Activated T-cell treated with anti-CD3 and anti-CD28 coated beads, Interleukin-2, amount 50 U/mL, for 72 hours (primary cell): ENCODE measurements around the gene ASAP2. TPM values are rescaled to one million over a fixed set of nuclear protein-coding genes. Genes with fewer than 3 reads are reported as not detected.
"Not testable (repeated sequence)": the region's sequence is repeated elsewhere in the genome, so short reads cannot be mapped to it uniquely, and the experiment has no call there.

ENCODE experiments used
- ATAC-seq, 2 donors: fragments of 150-1000 bp; cut with Tn5 transposase; replicated peaks in 1 of 2; 2 replicates each; pipeline ENCODE4 v1.10.0; 2021; ENCODE audit warnings: moderate library complexity in 2 of 2, mild to moderate bottlenecking in 1 of 2
- DNase-seq, 2 donors: peaks; one replicate each; pipeline ENCODE4 v3.0.0; 2021 to 2022; ENCODE audit warnings: mixed read lengths in 1 of 2
- H3K27ac Mint-ChIP-seq: one replicate; pipeline ENCODE4 v1.8.0; 2022; ENCODE audit warnings: mild to moderate bottlenecking, moderate library complexity, mixed read lengths
- H3K27me3 Mint-ChIP-seq: one replicate; pipeline ENCODE4 v1.8.0; 2022; ENCODE audit warnings: low read depth, mixed read lengths
- H3K36me3 Mint-ChIP-seq, 2 donors: one replicate each; pipeline ENCODE4 v1.8.0; 2022; ENCODE audit warnings: mixed read lengths in 2 of 2, mild to moderate bottlenecking in 1 of 2; ENCODE audit not compliant: insufficient read depth in 2 of 2
- H3K4me1 Mint-ChIP-seq: one replicate; pipeline ENCODE4 v1.8.0; 2022; ENCODE audit warnings: low read depth, mixed read lengths
- H3K4me3 Mint-ChIP-seq, 2 donors: one replicate each; pipeline ENCODE4 v1.8.0; 2022; ENCODE audit warnings: mild to moderate bottlenecking in 2 of 2, mixed read lengths in 2 of 2, moderate library complexity in 2 of 2
- H3K9me3 Mint-ChIP-seq, 2 donors: one replicate each; pipeline ENCODE4 v1.8.0; 2022; ENCODE audit warnings: mixed read lengths in 2 of 2
- total RNA-seq, 2 donors: library from RNA; stranded (reverse); gene quantifications; one replicate each; pipeline ENCODE4 v1.2.3, GENCODE V29; 2022

ASAP2 gene
- total RNA-seq, 2 donors from 2014 or later: 0.10 to 0.42 TPM

GRCh38 chr2:9261231-9261883 is 54.7 kb downstream of the ASAP2 start:
- H3K4me3 Mint-ChIP-seq: no peak overlapping the region
- no peaks in the 10 kb centered on the region for H3K36me3 Mint-ChIP-seq
- ATAC-seq (no peak), DNase-seq (no peak)
- H3K27me3 Mint-ChIP-seq: no peaks in the 10 kb centered on the region
- peaks cover 8% of the 10 kb centered on the region for H3K4me1 Mint-ChIP-seq
- H3K9me3 Mint-ChIP-seq: no peaks in the 10 kb centered on the region
- H3K27ac Mint-ChIP-seq: no peak overlapping the region

- Mint-ChIP-seq H3K4me1 (peaks cover 8% of the 10 kb centered on the region), H3K9me3 (no peaks in the 10 kb centered on the region), H3K27ac (no peak overlapping the region), H3K36me3 (no peaks in the 10 kb centered on the region), H3K27me3 (no peaks in the 10 kb centered on the region), H3K4me3 (no peak overlapping the region)
- ATAC-seq (no peak), DNase-seq (no peak)
Measured at GRCh38 chr2:9262671-9263171, 56.1 kb downstream of the ASAP2 start.

- no peaks in the 10 kb centered on the region for H3K36me3 Mint-ChIP-seq
- H3K27ac Mint-ChIP-seq: no peak overlapping the region
Measured at GRCh38 chr2:9263428-9263827, 56.8 kb downstream of the ASAP2 start.

GRCh38 chr2:9264301-9264700 is 57.7 kb downstream of the ASAP2 start:
- H3K27ac Mint-ChIP-seq: no peak overlapping the region
- H3K36me3 Mint-ChIP-seq: no peaks in the 10 kb centered on the region
- no peak overlapping the region for H3K4me3 Mint-ChIP-seq
- no peak for ATAC-seq
- no peaks in the 10 kb centered on the region for H3K27me3 Mint-ChIP-seq
- peaks cover 8% of the 10 kb centered on the region for H3K4me1 Mint-ChIP-seq
- DNase-seq: no peak
- H3K9me3 Mint-ChIP-seq: no peaks in the 10 kb centered on the region

More at GRCh38 chr2:9263428-9263827, 56.8 kb downstream of the ASAP2 start:
- Mint-ChIP-seq H3K27me3 (no peaks in the 10 kb centered on the region), H3K4me1 (peaks cover 8% of the 10 kb centered on the region), H3K9me3 (no peaks in the 10 kb centered on the region), H3K4me3 (no peak overlapping the region)
- DNase-seq (no peak), ATAC-seq (no peak)

GRCh38 chr2:9266711-9267110 is 60.1 kb downstream of the ASAP2 start:
- ATAC-seq: no peak
- no peak overlapping the region for H3K27ac Mint-ChIP-seq
- H3K4me3 Mint-ChIP-seq: no peak overlapping the region
- H3K4me1 Mint-ChIP-seq: peaks cover 8% of the 10 kb centered on the region
- no peaks in the 10 kb centered on the region for H3K9me3 Mint-ChIP-seq
- no peaks in the 10 kb centered on the region for H3K36me3 Mint-ChIP-seq
- no peak for DNase-seq
- no peaks in the 10 kb centered on the region for H3K27me3 Mint-ChIP-seq

GRCh38 chr2:9267286-9267685 is 60.7 kb downstream of the ASAP2 start:
- not testable (repeated sequence) for H3K36me3 Mint-ChIP-seq, H3K4me1 Mint-ChIP-seq, ATAC-seq, H3K27me3 Mint-ChIP-seq, H3K27ac Mint-ChIP-seq, DNase-seq, H3K4me3 Mint-ChIP-seq, H3K9me3 Mint-ChIP-seq

GRCh38 chr2:9268301-9269080 is 61.9 kb downstream of the ASAP2 start:
- H3K27ac Mint-ChIP-seq: no peak overlapping the region
- ATAC-seq (no peak), DNase-seq (no peak)
- H3K36me3 Mint-ChIP-seq: no peaks in the 10 kb centered on the region
- peaks cover 13% of the 10 kb centered on the region for H3K27me3 Mint-ChIP-seq
- H3K4me1 Mint-ChIP-seq: peaks cover 3% of the 10 kb centered on the region
- no peaks in the 10 kb centered on the region for H3K9me3 Mint-ChIP-seq
- H3K4me3 Mint-ChIP-seq: no peak overlapping the region

GRCh38 chr2:9269295-9269694 is 62.7 kb downstream of the ASAP2 start:
- Mint-ChIP-seq H3K27ac (no peak overlapping the region), H3K9me3 (no peaks in the 10 kb centered on the region), H3K4me3 (no peak overlapping the region), H3K4me1 (no peaks in the 10 kb centered on the region), H3K36me3 (no peaks in the 10 kb centered on the region), H3K27me3 (peaks cover 14% of the 10 kb centered on the region)
- ATAC-seq (no peak), DNase-seq (no peak)

- Mint-ChIP-seq H3K27ac (no peak overlapping the region), H3K4me1 (no peaks in the 10 kb centered on the region), H3K36me3 (no peaks in the 10 kb centered on the region), H3K4me3 (no peak overlapping the region), H3K27me3 (peaks cover 14% of the 10 kb centered on the region), H3K9me3 (no peaks in the 10 kb centered on the region)
- ATAC-seq (no peak), DNase-seq (no peak)
Measured at GRCh38 chr2:9269695-9270360, 63.2 kb downstream of the ASAP2 start.

- Mint-ChIP-seq H3K4me3 (no peak overlapping the region), H3K9me3 (no peaks in the 10 kb centered on the region), H3K36me3 (no peaks in the 10 kb centered on the region), H3K4me1 (no peaks in the 10 kb centered on the region), H3K27ac (no peak overlapping the region), H3K27me3 (peaks cover 14% of the 10 kb centered on the region)
- DNase-seq (no peak), ATAC-seq (no peak)
Measured at GRCh38 chr2:9271091-9271490, 64.5 kb downstream of the ASAP2 start.

- no peak overlapping the region for H3K4me3 Mint-ChIP-seq
- ATAC-seq (no peak), DNase-seq (no peak)
- no peaks in the 10 kb centered on the region for H3K4me1 Mint-ChIP-seq
- no peak overlapping the region for H3K27ac Mint-ChIP-seq
- H3K36me3 Mint-ChIP-seq: no peaks in the 10 kb centered on the region
- peaks cover 14% of the 10 kb centered on the region for H3K27me3 Mint-ChIP-seq
- H3K9me3 Mint-ChIP-seq: no peaks in the 10 kb centered on the region
Measured at GRCh38 chr2:9271691-9272090, 65.1 kb downstream of the ASAP2 start.

- no peak overlapping the region for H3K4me3 Mint-ChIP-seq
- H3K36me3 Mint-ChIP-seq: no peaks in the 10 kb centered on the region
- ATAC-seq (no peak), DNase-seq (no peak)
- no peak overlapping the region for H3K27ac Mint-ChIP-seq
- peaks cover 14% of the 10 kb centered on the region for H3K27me3 Mint-ChIP-seq
- no peaks in the 10 kb centered on the region for H3K9me3 Mint-ChIP-seq
- H3K4me1 Mint-ChIP-seq: no peaks in the 10 kb centered on the region
Measured at GRCh38 chr2:9273486-9274130, 67.0 kb downstream of the ASAP2 start.
